ACHN (cell line): Measurements from ENCODE around the gene CDK17.
"Not testable (repeated sequence)": the region's sequence is repeated elsewhere in the genome, so short reads cannot be mapped to it uniquely, and the experiment has no call there.

Experiments
- DNase-seq: peaks from one replicate; pipeline ENCODE4 v3.0.0-alpha.2; 2015
- in situ Hi-C: cut with HindIII; loops from 2 replicates; pipeline ENCODE4 v1.10.0; 2017; ENCODE audit warnings: low sequenced_read_pairs, low pct_ligation_motif_present, low pct_unique_long_range_greater_than_20kb

The CDK17 gene

DNA sequence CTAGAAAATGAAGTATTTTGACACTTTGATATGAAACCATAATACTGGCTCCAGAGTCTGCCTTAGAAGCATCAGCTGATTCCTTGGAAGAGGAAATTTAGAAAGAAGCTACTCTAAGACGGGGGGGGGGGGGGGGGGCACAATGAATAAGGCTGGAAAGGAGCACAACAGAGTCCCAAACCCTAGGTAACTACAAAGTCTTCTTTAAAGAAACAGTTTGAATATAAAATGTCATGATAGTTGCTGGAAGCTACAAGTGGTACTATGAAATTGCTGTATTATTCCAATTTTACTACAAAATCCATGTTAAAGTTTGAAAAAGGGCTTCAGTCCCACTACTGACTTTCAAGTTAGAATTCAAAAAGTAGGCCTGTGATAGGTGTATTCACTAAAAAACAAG lies 31.6 kb downstream of the CDK17 start:
- in situ Hi-C loops = no loop called here
- DNase-seq = no peak

- DNase-seq = no peak
- in situ Hi-C loops = no loop called here
These were observed 32.0 kb downstream of the CDK17 start for GRCh38 chr12:96368233-96368632.

- in situ Hi-C loops = no loop called here
These were observed 33.9 kb downstream of the CDK17 start for GRCh38 chr12:96366381-96366654.

GRCh38 chr12:96365604-96366380 lies 34.4 kb downstream of the CDK17 start:
- in situ Hi-C loops = no loop called here
- no peak for DNase-seq

More at GRCh38 chr12:96366381-96366654, 33.9 kb downstream of the CDK17 start:
- DNase-seq = no peak

GRCh38 chr12:96364092-96364700 lies 36.0 kb downstream of the CDK17 start:
- DNase-seq = no peak
- in situ Hi-C loops = no loop called here

DNA sequence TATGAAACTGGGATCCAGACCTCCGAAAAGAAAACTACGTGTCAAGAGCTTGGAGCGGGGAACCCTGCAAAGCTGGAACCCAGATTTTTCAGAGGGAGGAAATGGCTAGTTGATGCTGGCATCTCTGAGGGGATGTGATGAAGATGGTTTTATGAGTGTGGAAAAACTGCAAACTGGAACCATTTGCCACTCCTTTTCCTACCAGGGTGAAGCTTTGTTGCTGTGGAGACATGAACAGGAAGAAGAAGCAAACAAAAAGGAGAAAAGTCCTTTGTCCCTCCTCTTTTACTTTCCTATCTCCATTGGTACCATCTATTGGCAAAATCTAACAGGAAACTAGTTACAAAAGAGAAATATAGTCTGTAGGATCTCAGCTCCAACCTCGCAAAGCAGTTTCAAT lies 39.2 kb downstream of the CDK17 start:
- no peak for DNase-seq
- in situ Hi-C loops = no loop called here

DNA sequence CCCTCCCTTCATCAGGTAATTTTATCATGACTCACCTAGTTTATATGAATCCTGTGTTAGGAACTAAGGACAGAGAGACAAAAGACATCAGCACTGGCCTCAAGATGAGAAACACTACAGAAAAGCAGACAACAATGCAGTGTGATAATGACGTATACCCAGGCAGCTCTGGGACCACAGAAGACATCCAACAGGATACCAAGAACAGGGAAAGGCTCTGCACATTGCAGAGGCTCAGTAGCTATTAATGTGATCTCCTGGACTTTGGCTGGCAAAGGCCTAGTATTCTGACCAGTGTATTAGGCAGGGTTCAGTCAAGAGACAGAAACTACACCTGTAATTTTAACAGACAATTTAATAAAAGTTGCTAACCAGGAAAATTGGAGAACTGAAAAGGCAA lies 39.7 kb downstream of the CDK17 start:
- in situ Hi-C loops = no loop called here
- DNase-seq = no peak

GRCh38 chr12:96359328-96359727 lies 40.9 kb downstream of the CDK17 start:
- no peak for DNase-seq
- in situ Hi-C loops = no loop called here

DNA sequence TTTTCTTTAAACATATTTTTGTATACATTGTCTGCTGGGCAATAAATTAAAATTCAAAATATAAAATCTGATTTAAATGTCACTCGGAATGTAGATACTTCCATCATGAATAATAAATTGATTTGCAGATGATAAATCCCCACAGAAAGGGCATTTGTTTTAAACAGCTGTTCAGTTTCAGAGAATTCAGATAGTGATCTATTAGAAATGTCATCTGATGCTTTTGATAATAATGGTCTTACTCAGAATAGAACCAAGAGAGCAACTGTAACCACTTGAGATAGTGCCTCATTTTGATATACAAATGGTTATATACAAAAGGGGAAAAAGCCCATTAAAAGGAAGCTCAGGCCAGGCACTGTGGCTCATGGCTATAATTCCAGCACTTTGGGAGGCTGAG lies 43.4 kb downstream of the CDK17 start:
- DNase-seq = no peak
- in situ Hi-C loops = no loop called here

GRCh38 chr12:96354844-96355534 lies 45.2 kb downstream of the CDK17 start:
- no peak for DNase-seq
- in situ Hi-C loops = no loop called here

- in situ Hi-C loops = no loop called here
- DNase-seq = no peak
These were observed 45.9 kb downstream of the CDK17 start for GRCh38 chr12:96354326-96354725.

DNA sequence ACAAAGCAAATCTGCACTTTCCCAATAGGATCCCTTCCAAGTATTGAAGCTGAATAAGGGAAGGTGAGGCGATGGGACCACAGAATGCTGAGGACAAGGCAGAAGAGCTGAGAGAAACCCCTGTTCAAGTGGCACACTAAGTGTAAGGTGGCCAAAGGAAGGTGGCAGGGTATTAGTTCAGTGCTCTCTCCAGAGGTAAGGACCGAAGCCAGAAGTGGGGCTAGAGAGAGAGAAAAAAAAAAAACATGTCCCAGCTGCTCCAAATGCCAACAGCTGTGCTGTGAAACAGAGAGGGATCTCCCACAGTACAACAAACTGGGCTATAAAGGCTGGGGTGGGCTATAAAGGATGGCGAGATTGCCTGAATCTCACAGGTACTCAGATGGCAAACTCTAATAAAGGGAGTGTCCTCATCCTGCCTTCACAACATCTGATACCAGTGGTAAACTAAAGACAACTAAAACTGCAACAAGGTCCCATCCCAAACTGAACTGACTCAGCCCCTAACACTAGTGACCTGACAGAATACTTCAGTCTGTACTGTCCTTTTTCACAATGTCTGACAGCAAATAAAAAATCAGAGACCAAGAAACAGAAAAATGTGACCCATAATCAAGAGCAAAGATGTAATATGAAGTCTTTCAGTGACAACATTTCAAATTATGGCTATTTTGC lies 47.9 kb downstream of the CDK17 start:
- in situ Hi-C loops = no loop called here

DNA sequence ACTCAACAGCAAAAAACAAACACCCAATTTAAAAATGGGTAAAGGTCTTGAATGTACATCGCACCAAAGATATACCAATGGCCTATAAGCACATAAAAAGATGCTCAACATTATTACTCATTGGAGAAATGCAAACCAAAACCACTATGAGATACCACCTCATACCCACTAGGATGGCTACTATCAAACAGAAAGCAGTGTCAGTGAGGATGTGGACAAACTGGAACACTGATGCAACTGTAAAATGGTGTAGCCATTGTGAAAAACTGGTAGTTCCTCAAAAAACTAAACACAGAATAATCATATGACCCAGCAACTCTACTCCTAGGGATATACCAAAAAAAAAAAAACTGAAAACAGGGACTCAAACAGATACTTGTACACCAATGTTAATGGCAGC lies 49.3 kb downstream of the CDK17 start:
- no peak for DNase-seq
- in situ Hi-C loops = no loop called here

More for the DNA sequence above, 47.9 kb downstream of the CDK17 start:
- DNase-seq = no peak

DNA sequence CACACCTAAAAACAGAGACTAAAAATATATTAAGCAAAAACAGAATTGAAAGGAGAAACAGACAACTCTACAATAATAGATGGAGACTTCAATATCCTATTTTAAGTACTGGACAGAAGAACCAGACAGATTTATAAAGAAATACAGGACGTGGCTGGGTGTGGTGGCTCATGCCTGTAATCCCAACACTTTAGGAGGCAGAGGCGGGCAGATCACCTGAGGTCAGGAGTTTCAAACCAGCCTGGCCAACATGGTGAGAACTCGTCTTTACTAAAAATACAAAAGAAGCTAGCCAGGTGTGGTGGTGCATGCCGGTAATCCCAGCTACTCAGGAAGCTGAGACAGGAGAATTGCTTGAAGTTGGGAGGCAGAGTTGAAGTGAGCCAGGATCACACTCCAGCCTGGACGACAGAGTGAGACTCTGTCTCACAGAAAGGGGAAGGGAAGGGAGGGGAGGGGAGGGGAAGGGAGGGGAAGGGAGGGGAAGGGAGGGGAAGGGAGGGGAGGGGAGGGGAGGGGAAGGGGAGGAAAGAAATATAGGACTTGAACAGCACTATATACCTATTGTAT lies 53.0 kb downstream of the CDK17 start:
- peak; percentile 38 for DNase-seq
- in situ Hi-C loops = no loop called here

DNA sequence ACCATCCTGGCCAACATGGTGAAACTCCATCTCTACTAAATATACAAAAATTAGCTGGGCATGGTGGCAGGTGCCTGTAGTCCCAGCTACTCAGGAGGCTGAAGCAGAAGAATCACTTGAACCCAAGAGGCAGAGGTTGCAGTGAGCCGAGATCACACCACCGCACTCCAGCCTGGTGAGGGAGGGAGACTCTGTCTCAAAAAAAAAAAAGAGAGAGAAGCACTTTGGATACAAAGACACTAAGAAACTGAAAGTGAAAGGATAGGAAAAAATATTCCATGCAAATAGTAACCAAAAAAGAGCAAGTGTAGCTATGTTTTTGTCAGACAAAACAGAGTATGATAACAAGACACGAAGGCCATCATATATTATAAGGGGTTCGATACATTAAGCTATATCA lies 53.5 kb downstream of the CDK17 start:
- DNase-seq = peak; percentile 74
- in situ Hi-C loops = not testable (repeated sequence)

- DNase-seq = no peak
- in situ Hi-C loops = no loop called here
These were observed 56.0 kb downstream of the CDK17 start for GRCh38 chr12:96344124-96344695.

DNA sequence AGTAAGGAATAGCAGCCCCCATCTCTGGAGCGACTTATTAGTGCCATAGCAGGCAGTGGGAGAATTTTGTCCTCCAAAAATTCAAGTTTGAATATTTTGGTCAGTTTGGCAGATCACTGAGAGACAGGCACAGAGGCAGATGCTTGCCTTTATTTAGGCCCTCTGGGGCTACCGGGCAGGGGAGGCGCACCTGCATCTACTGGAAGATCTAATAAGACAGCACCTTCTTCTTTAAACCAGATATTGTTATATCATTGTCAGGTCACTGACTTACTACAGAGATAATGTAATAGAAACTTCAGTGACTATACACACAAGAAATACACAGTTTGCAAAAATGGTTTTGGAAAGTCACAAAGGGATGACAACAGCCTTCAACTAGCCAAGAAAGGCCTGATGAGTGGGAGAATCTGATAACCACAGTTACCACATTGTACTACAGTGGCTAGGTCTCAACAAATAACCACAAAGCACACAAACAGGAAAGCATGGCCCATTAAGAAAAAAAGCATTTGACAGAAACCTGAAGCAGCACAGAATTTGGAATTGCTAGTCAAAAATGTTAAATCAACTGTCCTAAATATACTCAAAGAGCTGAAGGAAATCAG lies 56.8 kb downstream of the CDK17 start:
- in situ Hi-C loops = no loop called here
- no peak for DNase-seq

DNA sequence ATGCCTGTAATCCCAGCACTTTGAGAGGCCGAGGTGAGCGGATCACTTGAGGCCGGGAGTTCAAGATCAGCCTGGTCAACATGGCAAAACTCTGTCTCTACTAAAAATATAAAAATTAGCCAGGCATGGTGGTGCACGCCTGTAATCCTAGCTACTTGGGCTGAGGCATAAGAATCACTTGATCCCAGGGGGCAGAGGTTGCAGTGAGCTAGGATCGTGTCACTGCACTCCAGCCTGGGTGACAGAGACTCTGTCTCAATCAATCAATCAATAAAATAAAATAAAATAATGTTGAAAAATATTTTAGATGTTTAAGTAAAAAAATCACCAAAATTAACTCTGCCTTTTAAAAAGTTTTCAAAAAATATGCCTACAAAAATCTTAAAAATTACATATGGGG lies 60.6 kb downstream of the CDK17 start:
- in situ Hi-C loops, DNase-seq: not testable (repeated sequence)
